SK-N-SH (cell line): ENCODE results near the gene RPS16. TPM values are rescaled to one million over a fixed set of nuclear protein-coding genes. Genes with fewer than 3 reads are reported as not detected.
A peak's percentile ranks its signal among the peaks of the same experiment; 100 is the strongest.

Experiments used
- CTCF ChIA-PET: fragments of 300-600, 350-600 bp; formaldehyde crosslinking; extraction: SDS; loops from one replicate; lab custom pipeline; 2021; lab: Yijun Ruan, JAX
- POLR2A ChIA-PET: fragments of 350-600 bp; sonication (Branson Sonifier 250); formaldehyde crosslinking; extraction: SDS; loops from one replicate; lab custom pipeline; 2020; ENCODE audit warnings: antibody characterized with exemption, inconsistent platforms; lab: Yijun Ruan, JAX
- DNase-seq: peaks from one replicate; pipeline ENCODE4 v3.0.0; 2012
- H2AFZ ChIP-seq: fragments of 200-600 bp; sonication (generic); 2 replicates; pipeline ENCODE4 v1.8.1; 2016; ENCODE audit warnings: antibody characterized with exemption, mild to moderate bottlenecking, low read depth
- H3F3A ChIP-seq: fragments of 200-600 bp; sonication (generic); replicated peaks from 2 replicates; pipeline ENCODE3; 2016; ENCODE audit warnings: antibody characterized with exemption, mild to moderate bottlenecking; ENCODE audit not compliant: insufficient read depth
- H3K27ac ChIP-seq, 2 experiments: fragments of 200-500 bp in 1 of 2; fragments of 200-600 bp in 1 of 2; sonication (Bioruptor generic) in 1 of 2; sonication (generic), shearing (Covaris generic) in 1 of 2; 2 replicates each; pipeline versions ENCODE4 v1.5.1 to v1.6.1; 2014 to 2016; ENCODE audit warnings: low read depth in 2 of 2, inconsistent platforms in 1 of 2, low read length in 1 of 2, mild to moderate bottlenecking in 1 of 2, mixed read lengths in 1 of 2
- H3K27me3 ChIP-seq: fragments of 200-600 bp; sonication (generic), shearing (Covaris generic); 2 replicates; pipeline ENCODE4 v1.6.1; 2016; ENCODE audit warnings: mixed run types; ENCODE audit not compliant: insufficient read depth
- H3K36me3 ChIP-seq, 2 experiments: fragments of 200-500 bp in 1 of 2; fragments of 200-600 bp in 1 of 2; sonication (Bioruptor generic) in 1 of 2; sonication (generic) in 1 of 2; replicated peaks in 1 of 2; 2 replicates each; pipeline versions ENCODE3 to v1.5.1; 2014 to 2016; ENCODE audit warnings: low read length in 1 of 2, mild to moderate bottlenecking in 1 of 2; ENCODE audit not compliant: insufficient read depth in 2 of 2, control insufficient read depth in 1 of 2
- H3K4me1 ChIP-seq, 2 experiments: fragments of 200-500 bp in 1 of 2; fragments of 200-600 bp in 1 of 2; sonication (Bioruptor generic) in 1 of 2; sonication (generic), shearing (Covaris generic) in 1 of 2; 2 replicates each; pipeline versions ENCODE4 v1.5.1 to v1.6.1; 2014 to 2016; ENCODE audit warnings: low read depth in 1 of 2, low read length in 1 of 2, mixed run types in 1 of 2; ENCODE audit not compliant: insufficient read depth in 2 of 2, control insufficient read depth in 1 of 2
- H3K4me2 ChIP-seq: fragments of 200-600 bp; sonication (generic), shearing (Covaris generic); 2 replicates; pipeline ENCODE4 v1.6.1; 2017; ENCODE audit warnings: mixed run types
- H3K4me3 ChIP-seq, 2 experiments: fragments of 200-500 bp in 1 of 2; fragments of 200-600 bp in 1 of 2; sonication (Bioruptor generic) in 1 of 2; sonication (generic), shearing (Covaris generic) in 1 of 2; 2 replicates each; pipeline versions ENCODE4 v1.5.1 to v1.8.1; 2014 to 2016; ENCODE audit warnings: low read depth in 2 of 2, inconsistent platforms in 1 of 2, low read length in 1 of 2, mild to moderate bottlenecking in 1 of 2, mixed read lengths in 1 of 2, moderate library complexity in 1 of 2
- H3K79me2 ChIP-seq: fragments of 200-600 bp; sonication (generic); 2 replicates; pipeline ENCODE4 v1.8.1; 2017; ENCODE audit warnings: mild to moderate bottlenecking; ENCODE audit not compliant: insufficient read depth
- H3K9ac ChIP-seq: fragments of 200-600 bp; sonication (generic); 2 replicates; pipeline ENCODE4 v1.6.1; 2017; ENCODE audit warnings: mixed run types
- H3K9me2 ChIP-seq: fragments of 200-600 bp; sonication (generic); 2 replicates; pipeline ENCODE4 v1.6.1; 2017; ENCODE audit warnings: mixed run types
- H3K9me3 ChIP-seq: fragments of 200-600 bp; sonication (generic); 2 replicates; pipeline ENCODE4 v1.6.1; 2017; ENCODE audit warnings: mixed run types, mild to moderate bottlenecking, moderate library complexity
- H4K20me1 ChIP-seq: fragments of 200-600 bp; sonication (generic); 2 replicates; pipeline ENCODE4 v1.6.1; 2017; ENCODE audit warnings: mild to moderate bottlenecking, mixed run types; ENCODE audit not compliant: insufficient read depth
- CTCF ChIP-seq: fragments of 200-600 bp; sonication (generic); IDR thresholded peaks from 2 replicates; pipeline ENCODE4 v1.6.1; 2017; ENCODE audit warnings: antibody characterized with exemption, mild to moderate bottlenecking, moderate library complexity
- ELF1 ChIP-seq: IDR thresholded peaks from 2 replicates; pipeline ENCODE4 v1.4.0; 2012
- EP300 ChIP-seq, 2 experiments: IDR thresholded peaks; 2 replicates each; pipeline versions ENCODE4 v1.4.0 to v1.6.1; 2012; ENCODE audit warnings: borderline replicate concordance in 1 of 2, low read depth in 1 of 2, low read length in 1 of 2
- FOSL2 ChIP-seq: IDR thresholded peaks from 2 replicates; pipeline ENCODE4 v1.4.0; 2012; ENCODE audit warnings: low read depth, mild to moderate bottlenecking, moderate library complexity, borderline replicate concordance
- GABPA ChIP-seq: IDR thresholded peaks from 2 replicates; pipeline ENCODE4 v1.4.0; 2012; ENCODE audit warnings: low read depth, mild to moderate bottlenecking
- IRF3 ChIP-seq: fragments of 150-350 bp; IDR thresholded peaks from 2 replicates; pipeline ENCODE4 v1.6.1; 2016; ENCODE audit warnings: mild to moderate bottlenecking, low read depth, low read length
- NFIC ChIP-seq: IDR thresholded peaks from 2 replicates; pipeline ENCODE4 v1.4.0; 2012; ENCODE audit warnings: borderline replicate concordance
- NRF1 ChIP-seq: IDR thresholded peaks from 2 replicates; pipeline ENCODE4 v1.6.1; 2012; ENCODE audit warnings: low read depth, mild to moderate bottlenecking, low read length
- RAD21 ChIP-seq: IDR thresholded peaks from 2 replicates; pipeline ENCODE4 v1.6.1; 2012; ENCODE audit warnings: mild to moderate bottlenecking, low read length
- RCOR1 ChIP-seq: fragments of 150-350 bp; IDR thresholded peaks from 2 replicates; pipeline ENCODE4 v1.6.1; 2017; ENCODE audit warnings: antibody characterized with exemption, low read length
- RFX5 ChIP-seq: IDR thresholded peaks from 2 replicates; pipeline ENCODE4 v1.6.1; 2012; ENCODE audit warnings: mild to moderate bottlenecking, improper control_type of control experiment, low read length
- SMC3 ChIP-seq: IDR thresholded peaks from 2 replicates; pipeline ENCODE4 v1.6.1; 2012; ENCODE audit warnings: low read depth, low read length, improper control_type of control experiment
- TAF1 ChIP-seq: IDR thresholded peaks from 2 replicates; pipeline ENCODE4 v1.6.1; 2012; ENCODE audit warnings: low read depth, mild to moderate bottlenecking, low read length, moderate library complexity, borderline replicate concordance
- TCF12 ChIP-seq: IDR thresholded peaks from 2 replicates; pipeline ENCODE4 v1.4.0; 2012
- YY1 ChIP-seq: IDR thresholded peaks from 2 replicates; pipeline ENCODE4 v1.4.0; 2012; ENCODE audit warnings: low read depth, mild to moderate bottlenecking
- ZBTB33 ChIP-seq: IDR thresholded peaks from 2 replicates; pipeline ENCODE4 v1.4.0; 2012; ENCODE audit warnings: low read depth, borderline replicate concordance
- WGBS: methylation state at CpG from one replicate; pipeline ENCODE4 v1.1.6; 2017; ENCODE audit warnings: low lambda C conversion rate; 5-methylcytosine and 5-hydroxymethylcytosine counted together
- polyA plus RNA-seq, 3 experiments: library from polyadenylated mRNA; depleted of rRNA; stranded (reverse); fragments of >200 nt; gene quantifications; 2 replicates each; pipeline ENCODE4 v1.2.3, GENCODE V29; 2012
- TF ChIP-seq, protein P1 (sequence below): IDR thresholded peaks from 2 replicates; pipeline ENCODE4; 2012
- TF ChIP-seq, protein P2 (sequence below): IDR thresholded peaks from 2 replicates; pipeline ENCODE4 v1.4.0; 2012; ENCODE audit warnings: low read depth

Gene RPS16
- polyA plus RNA-seq, 1 of the 3 experiments (the other 2 are of a cell fraction) = 7,541 TPM

- DNase-seq = no peak
- Histone ChIP-seq H3K4me3 (no peak overlapping the region), H3K9ac (peak overlapping the region; percentile 47; the same call in 1 of the 2 replicates), H3K4me2 (peak overlapping the region; percentile 57), H3K27ac (peak overlapping the region in 1 of 2 experiments; percentile 77; a peak in 2 of 4 replicates), H4K20me1 (no peaks in the 10 kb centered on the region), H2AFZ (no peak overlapping the region), H3K36me3 (peaks cover 3 to 7% of the 10 kb centered on the region in 2 experiments), H3K9me2 (no peaks in the 10 kb centered on the region), H3K4me1 (peaks cover 18 to 30% of the 10 kb centered on the region in 2 experiments; a peak in 3 of 4 replicates), H3K27me3 (no peaks in the 10 kb centered on the region), H3F3A (peaks cover 37% of the 10 kb centered on the region), H3K9me3 (no peaks in the 10 kb centered on the region), H3K79me2 (peaks cover 22% of the 10 kb centered on the region)
- ChIA-PET POLR2A (interaction anchor here (0.7 to 1.3 kb wide), 3 partner anchors 8 to 37 kb away, joined by 3 to 8 read pairs (median 4); partner anchors contain the start of genes RPS16 and ZFP36), CTCF (interaction anchor here (0.6 to 6.5 kb wide), 25 partner anchors 9 to 141 kb away, joined by 3 to 106 read pairs (median 4); partner anchors contain the start of genes PLEKHG2, RPS16, SAMD4B and ZFP36)
- 66% methylated on average over 7 of the region's 11 CpGs for WGBS
- TF ChIP-seq, protein P1, sequence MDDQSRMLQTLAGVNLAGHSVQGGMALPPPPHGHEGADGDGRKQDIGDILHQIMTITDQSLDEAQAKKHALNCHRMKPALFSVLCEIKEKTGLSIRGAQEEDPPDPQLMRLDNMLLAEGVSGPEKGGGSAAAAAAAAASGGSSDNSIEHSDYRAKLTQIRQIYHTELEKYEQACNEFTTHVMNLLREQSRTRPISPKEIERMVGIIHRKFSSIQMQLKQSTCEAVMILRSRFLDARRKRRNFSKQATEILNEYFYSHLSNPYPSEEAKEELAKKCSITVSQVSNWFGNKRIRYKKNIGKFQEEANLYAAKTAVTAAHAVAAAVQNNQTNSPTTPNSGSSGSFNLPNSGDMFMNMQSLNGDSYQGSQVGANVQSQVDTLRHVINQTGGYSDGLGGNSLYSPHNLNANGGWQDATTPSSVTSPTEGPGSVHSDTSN = no peak
- no peak for TF ChIP-seq TAF1
- TF ChIP-seq RFX5 = no peak
- no peak for TF ChIP-seq CTCF
- TF ChIP-seq TCF12 = no peak
- no peak for TF ChIP-seq ELF1
- TF ChIP-seq YY1 = no peak
- TF ChIP-seq IRF3 = no peak
- TF ChIP-seq RAD21 = no peak
- TF ChIP-seq RCOR1 = no peak
- no peak for TF ChIP-seq SMC3
- no peak; the same call in 1 of the 2 replicates for TF ChIP-seq FOSL2
- TF ChIP-seq GABPA = no peak
- TF ChIP-seq NFIC = no peak
- no peak for TF ChIP-seq ZBTB33
- TF ChIP-seq NRF1 = no peak
- TF ChIP-seq EP300 (IDR thresholded peaks at IDR 0.05; ENCODE audit: borderline replicate concordance in 1 of 2, low read depth in 1 of 2, low read length in 1 of 2) = no peak
- TF ChIP-seq, protein P2, sequence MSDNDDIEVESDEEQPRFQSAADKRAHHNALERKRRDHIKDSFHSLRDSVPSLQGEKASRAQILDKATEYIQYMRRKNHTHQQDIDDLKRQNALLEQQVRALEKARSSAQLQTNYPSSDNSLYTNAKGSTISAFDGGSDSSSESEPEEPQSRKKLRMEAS = no peak
Observed at GRCh38 chr19:39398297-39398864, 37.4 kb downstream of the RPS16 start.
